Epidermal melanocyte (primary cell): Measurements from ENCODE around the gene GHRL.
A peak's percentile ranks its signal among the peaks of the same experiment; 100 is the strongest.
"Not testable (repeated sequence)": the region's sequence is repeated elsewhere in the genome, so short reads cannot be mapped to it uniquely, and the experiment has no call there.

Experiments
- DNase-seq: peaks from one replicate; pipeline ENCODE4 v3.0.0; 2011; ENCODE audit warnings: low spot score; ENCODE audit not compliant: insufficient read length

GHRL gene

GRCh38 chr3:10299175-10299574, 6.4 kb upstream of the GHRL start:
- DNase-seq = no peak

GRCh38 chr3:10298064-10298463, 5.3 kb upstream of the GHRL start:
- DNase-seq = not testable (repeated sequence)

- DNase-seq = no peak
These were observed 1.4 kb upstream of the GHRL start for GRCh38 chr3:10294030-10294586.

GRCh38 chr3:10291641-10292040, 1.1 kb downstream of the GHRL start:
- no peak for DNase-seq

- no peak for DNase-seq
These were observed 2.1 kb downstream of the GHRL start for GRCh38 chr3:10290481-10291176.

- DNase-seq = no peak
These were observed 2.9 kb downstream of the GHRL start for GRCh38 chr3:10289787-10290355.

- DNase-seq = no peak
These were observed 3.7 kb downstream of the GHRL start for GRCh38 chr3:10289077-10289476.

- no peak for DNase-seq
These were observed 4.2 kb downstream of the GHRL start for GRCh38 chr3:10288575-10288960.

GRCh38 chr3:10287936-10288574, 4.7 kb downstream of the GHRL start:
- no peak for DNase-seq

- peak; percentile 68 for DNase-seq
These were observed 6.0 kb downstream of the GHRL start for GRCh38 chr3:10286596-10287295.

GRCh38 chr3:10286133-10286524, 6.6 kb downstream of the GHRL start:
- DNase-seq = no peak

- no peak for DNase-seq
These were observed 7.2 kb downstream of the GHRL start for GRCh38 chr3:10285272-10286132.

GRCh38 chr3:10284496-10284895, 8.3 kb downstream of the GHRL start:
- DNase-seq = no peak

- DNase-seq = no peak
These were observed 9.1 kb downstream of the GHRL start for GRCh38 chr3:10283638-10284037.

GRCh38 chr3:10281951-10282350, 10.8 kb downstream of the GHRL start:
- no peak for DNase-seq

GRCh38 chr3:10280571-10280970, 12.2 kb downstream of the GHRL start:
- no peak for DNase-seq

GRCh38 chr3:10280177-10280529, 12.6 kb downstream of the GHRL start:
- no peak for DNase-seq

- DNase-seq = no peak
These were observed 13.2 kb downstream of the GHRL start for GRCh38 chr3:10279384-10280176.

GRCh38 chr3:10278501-10278900, 14.2 kb downstream of the GHRL start:
- DNase-seq = no peak

GRCh38 chr3:10277115-10277625, 15.6 kb downstream of the GHRL start:
- DNase-seq = no peak
